NCI-H524 treated with DMSO at 0.1 percent for 48 hours (cell line): ENCODE data around the gene CTTNBP2.

Experiments used
- DNase-seq: peaks from one replicate; lab custom pipeline; 2025; lab: John Stamatoyannopoulos, UW

The CTTNBP2 gene

DNA sequence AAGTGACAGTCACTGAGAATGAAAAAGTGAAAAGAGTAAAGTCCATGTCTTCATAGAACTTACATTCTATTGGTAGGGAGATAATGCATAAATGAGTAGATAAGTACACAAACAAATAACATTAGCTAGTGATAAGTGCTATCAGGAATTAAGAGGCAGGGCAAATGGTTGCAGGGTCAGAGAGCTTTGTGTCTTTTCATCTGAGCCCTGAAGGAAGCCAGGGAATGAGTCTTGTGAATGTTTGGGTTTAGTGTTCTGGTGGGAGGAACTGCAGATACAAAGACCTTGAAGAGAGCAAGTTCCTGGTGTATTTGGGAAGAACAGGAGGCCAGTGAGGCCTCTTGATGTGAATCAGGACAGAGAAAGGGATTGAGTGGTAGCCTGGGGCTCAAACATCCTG lies 183.8 kb downstream of the CTTNBP2 start:
- no peak for DNase-seq

DNA sequence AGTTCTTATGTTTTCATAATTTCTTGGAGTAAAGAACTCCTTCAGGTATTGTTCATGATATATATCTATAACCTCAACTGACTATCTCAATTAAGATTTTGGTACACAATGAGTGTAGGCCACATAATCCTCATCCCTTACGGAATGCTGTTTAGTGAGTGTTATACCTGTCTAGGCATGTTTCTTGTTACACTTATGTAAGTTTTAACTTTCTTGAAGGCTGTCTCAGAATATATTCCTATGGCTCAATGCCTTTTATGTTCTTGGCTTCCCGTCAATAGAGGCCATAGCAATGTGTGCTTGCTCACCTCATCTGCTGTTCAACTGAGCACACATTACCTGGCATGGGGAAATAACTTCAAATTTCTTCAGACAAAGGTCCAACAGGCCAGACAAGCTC lies 185.1 kb downstream of the CTTNBP2 start:
- DNase-seq, result no peak

DNA sequence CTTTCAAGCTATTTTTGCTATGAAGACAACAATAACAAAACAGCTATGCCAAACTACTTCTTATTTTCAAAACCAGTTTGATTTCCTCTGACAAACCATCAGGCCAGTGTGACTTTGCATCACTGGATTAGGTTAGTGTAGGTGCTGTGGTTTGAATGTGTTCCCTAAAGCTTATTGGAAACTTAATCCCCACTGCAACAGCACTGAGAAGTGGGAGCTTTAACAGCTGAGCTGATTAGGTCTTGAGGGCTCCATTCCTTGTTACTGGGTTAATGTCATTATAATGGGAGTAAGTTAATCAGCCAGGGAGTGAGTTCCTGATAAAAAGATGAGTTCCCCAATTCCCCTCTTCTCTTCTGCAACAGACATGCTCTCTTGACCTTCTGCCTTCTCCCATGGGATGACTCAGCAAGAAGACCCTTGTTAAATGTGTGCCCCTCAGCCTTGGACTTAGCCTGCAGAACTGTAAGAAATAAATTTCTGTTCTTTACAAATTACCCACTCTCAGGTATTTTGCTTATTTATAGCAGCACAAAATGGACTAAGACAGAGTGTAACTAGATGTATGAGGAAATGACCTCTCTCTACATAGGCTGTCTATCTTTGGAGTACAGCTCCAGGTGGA lies 186.8 kb downstream of the CTTNBP2 start:
- DNase-seq, result peak; percentile 32

DNA sequence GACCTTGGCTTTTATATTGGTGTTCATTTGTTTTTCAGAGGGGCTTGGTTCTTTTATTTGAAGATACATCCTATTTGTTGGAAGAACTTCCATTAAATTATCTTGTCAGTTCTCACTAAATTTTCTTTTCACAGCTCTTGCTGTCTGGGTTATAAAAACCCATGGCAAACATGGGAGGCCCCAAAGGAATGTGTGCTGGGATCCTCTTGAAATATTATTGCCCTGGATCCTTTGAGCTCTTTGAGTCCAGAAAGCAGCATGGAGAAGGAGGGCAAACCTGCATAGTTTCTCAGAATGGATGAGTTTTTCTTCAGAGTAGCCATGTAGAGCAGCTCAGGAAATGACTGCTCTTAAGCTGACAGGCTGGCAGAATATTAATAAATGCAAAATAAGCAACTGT lies 187.4 kb downstream of the CTTNBP2 start:
- DNase-seq, result no peak

- DNase-seq, result no peak
Measured at GRCh38 chr7:117683430-117684175, 189.6 kb downstream of the CTTNBP2 start.

GRCh38 chr7:117682681-117683385 lies 190.4 kb downstream of the CTTNBP2 start:
- DNase-seq, result no peak

- no peak for DNase-seq
Measured at GRCh38 chr7:117679120-117679519, 194.1 kb downstream of the CTTNBP2 start.

DNA sequence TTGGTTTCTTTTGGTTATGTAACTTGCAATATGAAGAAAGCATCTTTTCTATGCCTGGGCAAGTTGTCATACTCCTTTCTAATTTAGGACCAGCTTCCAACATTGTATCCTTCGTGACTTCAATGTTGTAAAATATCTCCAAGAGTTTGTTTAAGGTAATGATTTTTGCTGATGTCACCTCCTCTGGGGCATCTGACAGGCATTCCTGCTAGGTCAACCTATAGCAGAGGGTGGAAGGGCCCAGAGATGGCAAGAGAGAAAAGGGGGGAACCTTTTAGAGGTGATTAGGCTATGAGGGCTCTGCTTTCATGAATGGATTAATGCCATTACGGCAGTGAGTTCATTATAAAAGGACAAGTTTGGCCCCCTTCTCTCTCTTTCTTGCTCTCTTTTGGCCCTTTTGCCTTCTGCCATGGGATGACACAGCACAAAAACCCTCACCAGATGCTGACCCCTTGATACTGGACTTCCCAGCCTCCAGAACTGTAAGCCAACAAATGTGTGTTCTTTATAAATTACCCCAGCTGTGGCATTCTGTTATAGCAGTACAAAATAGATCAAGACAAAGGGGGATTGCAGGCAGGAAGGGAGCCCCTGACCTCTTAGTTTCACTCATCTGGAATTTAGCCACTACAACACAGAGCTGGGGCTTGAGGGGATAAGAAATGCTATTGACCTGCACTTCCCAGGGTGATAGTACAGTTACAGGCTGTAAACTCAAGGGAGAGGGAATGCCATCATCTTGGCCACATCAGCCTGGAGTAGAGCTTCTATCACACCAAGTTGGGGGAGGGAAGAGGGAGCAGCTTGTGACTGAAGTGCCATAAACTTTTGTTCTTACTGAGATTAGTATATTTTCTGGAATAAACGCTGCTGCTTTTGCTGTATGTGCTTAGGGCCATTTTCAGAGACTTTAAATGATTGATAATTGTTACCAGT lies 197.5 kb downstream of the CTTNBP2 start:
- no peak for DNase-seq

DNA sequence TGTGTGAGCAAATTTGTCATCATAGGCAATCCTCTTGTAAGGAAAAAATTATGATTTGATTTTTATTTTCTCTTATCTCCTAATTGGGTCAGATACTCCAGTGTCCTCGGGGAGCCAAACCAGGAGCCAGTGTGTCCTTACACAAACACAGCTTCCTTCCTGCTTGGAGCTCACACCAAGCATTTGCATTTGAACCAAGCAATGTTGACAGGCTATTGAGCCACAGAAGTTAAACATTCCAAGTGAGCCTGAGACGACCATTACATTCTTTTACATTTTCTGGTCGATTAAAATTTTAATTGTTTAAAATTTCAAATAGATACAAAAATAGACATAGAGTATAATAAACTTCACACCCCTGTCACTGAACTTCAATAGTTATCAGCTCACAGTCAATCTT lies 198.6 kb downstream of the CTTNBP2 start:
- DNase-seq, result no peak

DNA sequence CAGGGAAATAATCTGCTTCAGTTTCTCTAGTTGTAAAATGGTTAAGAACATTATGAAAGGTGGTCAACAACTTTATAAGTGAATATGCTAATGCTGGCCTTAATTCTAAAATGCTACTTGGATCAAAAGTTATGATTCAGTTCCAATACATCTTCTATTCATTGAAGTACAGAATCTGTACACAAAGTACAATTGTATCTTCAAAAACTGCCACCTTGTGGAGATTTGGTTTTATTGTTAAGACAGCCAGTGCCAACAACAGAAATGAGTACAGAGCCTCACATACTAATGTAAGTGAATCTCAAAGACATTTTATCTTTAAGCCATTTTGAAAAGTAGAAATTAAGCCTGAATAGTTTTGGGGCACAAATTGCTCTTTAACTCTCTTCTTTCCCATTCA lies 199.4 kb downstream of the CTTNBP2 start:
- no peak for DNase-seq

- DNase-seq, result no peak
Measured at GRCh38 chr7:117673367-117673766, 199.9 kb downstream of the CTTNBP2 start.

DNA sequence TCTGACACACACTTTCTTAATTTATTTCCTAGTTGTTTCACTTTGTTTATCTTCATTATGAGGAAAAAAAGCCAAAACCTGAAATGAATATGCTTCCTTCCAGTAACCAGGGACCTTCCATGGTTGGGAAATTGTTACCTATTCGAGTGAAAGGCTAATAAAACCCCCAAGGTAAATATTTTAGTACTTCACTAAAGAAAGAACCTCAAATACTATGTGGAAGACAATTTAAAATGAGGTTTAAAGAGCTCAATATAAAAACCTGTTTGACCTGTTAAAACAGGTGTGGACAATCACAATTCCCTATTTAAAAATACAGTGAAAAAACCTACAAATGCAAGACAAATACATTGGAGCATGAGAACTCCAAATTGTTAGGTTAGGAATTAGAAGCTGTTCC lies 200.8 kb downstream of the CTTNBP2 start:
- no peak for DNase-seq

DNA sequence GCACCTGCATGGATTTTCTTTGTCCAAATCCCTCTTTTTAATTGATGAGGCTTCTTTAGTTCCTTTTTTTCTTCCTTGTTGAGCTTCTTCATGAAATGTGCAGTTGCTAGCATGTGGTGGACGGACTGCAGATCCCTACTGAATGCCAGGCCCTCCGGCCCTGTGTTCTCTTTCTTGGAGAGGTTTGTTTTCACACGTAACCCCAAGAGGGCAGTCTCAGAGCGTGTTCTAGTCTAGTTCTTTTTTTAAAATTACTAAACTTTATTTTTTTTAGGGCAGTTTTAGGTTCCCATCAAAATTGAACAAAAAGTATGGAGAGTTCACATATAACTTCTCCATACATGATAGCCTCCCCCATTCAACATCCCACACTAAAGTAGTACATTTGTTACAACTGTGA lies 203.4 kb downstream of the CTTNBP2 start:
- no peak for DNase-seq

DNA sequence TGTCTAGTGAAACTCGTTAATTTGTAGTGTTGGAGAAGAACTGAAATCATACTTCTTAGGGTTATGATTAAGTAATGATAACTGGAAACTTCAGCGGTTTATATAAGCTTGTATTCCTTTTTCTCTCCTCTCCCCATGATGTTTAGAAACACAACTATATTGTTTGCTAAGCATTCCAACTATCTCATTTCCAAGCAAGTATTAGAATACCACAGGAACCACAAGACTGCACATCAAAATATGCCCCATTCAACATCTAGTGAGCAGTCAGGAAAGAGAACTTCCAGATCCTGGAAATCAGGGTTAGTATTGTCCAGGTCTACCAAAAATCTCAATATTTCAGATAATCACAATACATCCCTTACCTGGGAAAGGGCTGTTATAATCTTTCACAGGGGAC lies 205.8 kb downstream of the CTTNBP2 start:
- DNase-seq, result no peak

DNA sequence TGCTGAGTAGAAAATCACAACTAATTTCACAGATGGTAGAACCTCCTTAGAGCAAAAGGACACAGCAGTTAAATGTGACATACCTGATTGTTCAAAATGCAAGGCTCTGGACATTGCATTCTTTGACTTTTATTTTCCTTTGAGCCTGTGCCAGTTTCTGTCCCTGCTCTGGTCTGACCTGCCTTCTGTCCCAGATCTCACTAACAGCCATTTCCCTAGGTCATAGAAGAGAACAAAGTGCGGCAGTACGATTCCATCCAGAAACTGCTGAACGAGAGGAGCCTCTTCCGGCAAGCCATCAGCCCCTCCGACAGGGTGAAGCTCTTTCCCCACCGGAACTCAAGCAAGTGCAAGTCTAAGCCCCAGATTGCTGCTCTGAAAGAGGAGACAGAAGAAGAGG lies 206.6 kb downstream of the CTTNBP2 start:
- DNase-seq, result no peak

DNA sequence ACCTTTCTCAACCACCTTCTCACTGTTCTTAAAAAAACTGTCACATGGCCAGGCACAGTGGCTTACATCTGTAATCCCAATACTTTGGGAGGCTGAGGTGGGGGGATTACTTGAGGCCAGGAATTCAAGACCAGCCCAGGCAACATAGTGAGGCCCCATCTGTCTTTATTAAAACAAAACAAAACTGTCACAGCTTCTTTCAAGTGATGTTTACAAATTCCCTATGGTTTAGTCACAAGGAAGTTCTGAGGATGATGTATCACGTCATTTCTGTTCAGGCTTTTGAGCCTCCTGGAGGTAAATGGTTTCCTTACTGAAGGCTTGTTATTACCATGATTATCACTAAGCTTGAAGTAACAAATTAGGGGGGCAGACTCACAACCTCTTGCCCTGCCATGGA lies 207.2 kb downstream of the CTTNBP2 start:
- no peak for DNase-seq

GRCh38 chr7:117665368-117665767 lies 207.9 kb downstream of the CTTNBP2 start:
- DNase-seq, result no peak

GRCh38 chr7:117664047-117664446 lies 209.2 kb downstream of the CTTNBP2 start:
- DNase-seq, result no peak

DNA sequence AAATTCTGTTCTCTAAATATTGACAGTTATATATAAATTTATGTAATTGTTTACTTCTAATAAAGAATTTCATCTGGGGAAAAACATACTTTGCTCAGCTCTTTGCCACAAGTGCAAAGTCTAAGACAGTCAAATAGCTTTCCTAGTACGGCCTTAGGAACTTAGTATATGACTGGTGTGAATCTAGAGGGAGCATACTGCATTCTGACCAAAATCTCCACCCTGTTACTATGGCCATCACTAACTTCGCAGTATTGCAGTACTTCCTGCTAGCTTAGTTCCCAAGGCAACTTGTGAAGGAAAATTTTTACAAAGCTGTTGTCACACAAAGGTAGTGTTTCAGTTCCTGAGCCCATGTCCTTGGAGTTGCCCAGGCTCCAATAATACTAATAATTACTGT lies 211.9 kb downstream of the CTTNBP2 start:
- no peak for DNase-seq
